GM23338 (cell line): ENCODE results near the gene RIN3.

Experiments
- CREB1 ChIP-seq: fragments of 250-450 bp; sonication (Bioruptor Pico); IDR thresholded peaks from 2 replicates; pipeline ENCODE4 v1.5.0; 2020; ENCODE audit warnings: low read depth, mild to moderate bottlenecking, moderate library complexity
- CTCF ChIP-seq, 2 experiments: fragments of 200-600 bp in 1 of 2; sonication (generic) in 1 of 2; conservative IDR thresholded peaks; 2 replicates each; pipeline versions ENCODE4 v1.5.1 to v1.6.1; 2016 to 2017; ENCODE audit warnings: antibody characterized with exemption in 2 of 2, low read depth in 2 of 2, mild to moderate bottlenecking in 2 of 2, moderate library complexity in 1 of 2
- ETS1 ChIP-seq: IDR thresholded peaks from 2 replicates; pipeline ENCODE4 v1.6.1; 2016; ENCODE audit warnings: antibody characterized with exemption
- EZH2 ChIP-seq: fragments of 200-600 bp; sonication (generic); IDR thresholded peaks from one replicate; pipeline ENCODE4 v1.8.0; 2017; ENCODE audit warnings: antibody characterized with exemption, mild to moderate bottlenecking, low read depth; ENCODE audit not compliant: unreplicated experiment
- EZH2phosphoT487 ChIP-seq: fragments of 200-600 bp; sonication (generic); IDR thresholded peaks from one replicate; pipeline ENCODE4 v1.8.1; 2018; ENCODE audit warnings: antibody characterized with exemption; ENCODE audit not compliant: unreplicated experiment
- JUNB ChIP-seq: IDR thresholded peaks from one replicate; pipeline ENCODE4 v1.6.1; 2016; ENCODE audit warnings: antibody characterized with exemption; ENCODE audit not compliant: unreplicated experiment
- POLR2AphosphoS5 ChIP-seq: IDR thresholded peaks from 2 replicates; pipeline ENCODE4 v1.6.1; 2016; ENCODE audit warnings: antibody characterized with exemption, low read depth
- REST ChIP-seq: IDR thresholded peaks from one replicate; pipeline ENCODE4 v1.6.1; 2018; ENCODE audit warnings: antibody characterized with exemption; ENCODE audit not compliant: unreplicated experiment
- STAT1 ChIP-seq: IDR thresholded peaks from one replicate; pipeline ENCODE4 v1.6.1; 2016; ENCODE audit warnings: antibody characterized with exemption; ENCODE audit not compliant: unreplicated experiment
- ZNF114 ChIP-seq: fragments of 250-450 bp; sonication (Bioruptor Pico); IDR thresholded peaks from 2 replicates; pipeline ENCODE4 v1.5.0; 2020; ENCODE audit warnings: mild to moderate bottlenecking, moderate library complexity
- ZNF331 ChIP-seq: fragments of 250-450 bp; sonication (Bioruptor Pico); IDR thresholded peaks from 2 replicates; pipeline ENCODE4 v1.5.0; 2020; ENCODE audit warnings: low read depth, mild to moderate bottlenecking, moderate library complexity
- ZNF462 ChIP-seq: fragments of 250-450 bp; sonication (Bioruptor Pico); IDR thresholded peaks from 2 replicates; pipeline ENCODE4 v1.5.0; 2020; ENCODE audit warnings: mild to moderate bottlenecking, moderate library complexity

- TF ChIP-seq CTCF (conservative IDR thresholded peaks at IDR 0.05; ENCODE audit: low read depth in 2 of 2) (no peak), POLR2AphosphoS5 (no peak), EZH2 (no peak), REST (no peak), EZH2phosphoT487 (no peak), STAT1 (no peak), JUNB (no peak), CREB1 (CRISPR knock-in tag) (no peak), ZNF114 (CRISPR knock-in tag) (no peak), ZNF331 (CRISPR knock-in tag) (no peak), ETS1 (no peak), ZNF462 (no peak)
Observed at GRCh38 chr14:92556863-92557543, 43.4 kb downstream of the RIN3 start.
